Loucy (cell line): ENCODE results near the gene PGM2.
A peak's percentile ranks its signal among the peaks of the same experiment; 100 is the strongest.

ENCODE experiments used
- H2AFZ ChIP-seq: fragments of 200-600 bp; sonication (generic); 2 replicates; pipeline ENCODE4 v1.6.0; 2016; ENCODE audit warnings: antibody characterized with exemption, mild to moderate bottlenecking, low read length, moderate library complexity
- H3F3A ChIP-seq: fragments of 200-600 bp; 2 replicates; pipeline ENCODE4 v1.6.0; 2016; ENCODE audit warnings: antibody characterized with exemption, low read depth, mild to moderate bottlenecking
- H3K27me3 ChIP-seq: fragments of 200-600 bp; sonication (generic); 2 replicates; pipeline ENCODE4 v1.6.1; 2014; ENCODE audit warnings: low read length, mild to moderate bottlenecking; ENCODE audit not compliant: insufficient read depth, poor library complexity, severe bottlenecking
- H3K36me3 ChIP-seq: fragments of 200-600 bp; sonication (generic); 2 replicates; pipeline ENCODE4 v1.6.1; 2016; ENCODE audit warnings: low read length; ENCODE audit not compliant: insufficient read depth
- H3K4me1 ChIP-seq: fragments of 200-600 bp; sonication (generic); 2 replicates; pipeline ENCODE4 v1.5.1; 2014; ENCODE audit warnings: low read length, mild to moderate bottlenecking; ENCODE audit not compliant: insufficient read depth, poor library complexity, severe bottlenecking
- H3K4me2 ChIP-seq: fragments of 200-600 bp; sonication (generic); 2 replicates; pipeline ENCODE4 v1.6.0; 2014; ENCODE audit warnings: antibody characterized with exemption, low read length, low read depth, mild to moderate bottlenecking; ENCODE audit not compliant: poor library complexity, severe bottlenecking
- H3K4me3 ChIP-seq: fragments of 200-600 bp; sonication (generic); 2 replicates; pipeline ENCODE4 v1.5.1; 2014; ENCODE audit warnings: low read length, mild to moderate bottlenecking, mixed read lengths; ENCODE audit not compliant: poor library complexity, severe bottlenecking
- H3K79me2 ChIP-seq: fragments of 200-600 bp; sonication (generic); 2 replicates; pipeline ENCODE4 v1.6.1; 2014; ENCODE audit warnings: low read length; ENCODE audit not compliant: insufficient read depth
- H3K9ac ChIP-seq: fragments of 200-600 bp; sonication (generic); 2 replicates; pipeline ENCODE4 v1.6.0; 2014; ENCODE audit warnings: mild to moderate bottlenecking, low read depth, low read length, moderate library complexity; ENCODE audit not compliant: poor library complexity, severe bottlenecking
- H3K9me2 ChIP-seq: fragments of 200-600 bp; sonication (generic); replicated peaks from 2 replicates; pipeline ENCODE4 v1.6.1; 2016; ENCODE audit warnings: low read depth, low read length, mixed read lengths
- H3K9me3 ChIP-seq: fragments of 200-600 bp; sonication (generic); 2 replicates; pipeline ENCODE4 v1.6.1; 2014; ENCODE audit warnings: mild to moderate bottlenecking, antibody characterized with exemption, low read length, low read depth; ENCODE audit not compliant: insufficient read depth
- H4K20me1 ChIP-seq: fragments of 200-600 bp; sonication (generic); 2 replicates; pipeline ENCODE4 v1.6.0; 2014; ENCODE audit warnings: antibody characterized with exemption, low read length, mild to moderate bottlenecking; ENCODE audit not compliant: insufficient read depth, poor library complexity, severe bottlenecking
- CTCF ChIP-seq: fragments of 200-600 bp; sonication (generic); conservative IDR thresholded peaks from 2 replicates; pipeline ENCODE4 v1.5.1; 2014; ENCODE audit warnings: mild to moderate bottlenecking, antibody characterized with exemption, low read length
- EZH2phosphoT487 ChIP-seq: fragments of 200-600 bp; IDR thresholded peaks from 2 replicates; pipeline ENCODE4 v1.6.1; 2018; ENCODE audit warnings: antibody characterized with exemption, mild to moderate bottlenecking, moderate library complexity, borderline replicate concordance

PGM2 gene

GRCh38 chr4:37885496-37885895 lies 59.0 kb downstream of the PGM2 start:
- TF ChIP-seq CTCF (no peak), EZH2phosphoT487 (no peak)
- Histone ChIP-seq H3K9me3 (no peaks in the 10 kb centered on the region), H4K20me1 (no peaks in the 10 kb centered on the region), H3K27me3 (no peaks in the 10 kb centered on the region), H3K4me2 (no peak overlapping the region), H3K79me2 (no peaks in the 10 kb centered on the region), H3K4me1 (peaks cover 8% of the 10 kb centered on the region), H3K4me3 (no peak overlapping the region), H3K9me2 (no peaks in the 10 kb centered on the region), H3K9ac (no peak overlapping the region), H2AFZ (peak overlapping the region; percentile 64; the same call in 1 of the 2 replicates), H3F3A (no peaks in the 10 kb centered on the region), H3K36me3 (no peaks in the 10 kb centered on the region)

GRCh38 chr4:37889849-37890800 lies 63.6 kb downstream of the PGM2 start:
- Histone ChIP-seq H3F3A (no peaks in the 10 kb centered on the region), H3K4me1 (peaks cover 22% of the 10 kb centered on the region), H3K9ac (peak overlapping the region; percentile 74), H3K27me3 (no peaks in the 10 kb centered on the region), H2AFZ (peak overlapping the region; percentile 78), H3K4me2 (peak overlapping the region; percentile 90), H3K36me3 (no peaks in the 10 kb centered on the region), H3K79me2 (peaks cover 32% of the 10 kb centered on the region), H4K20me1 (peaks cover 3% of the 10 kb centered on the region), H3K4me3 (peak overlapping the region; percentile 91), H3K9me3 (no peaks in the 10 kb centered on the region), H3K9me2 (no peaks in the 10 kb centered on the region)
- no peak for TF ChIP-seq EZH2phosphoT487

GRCh38 chr4:37890801-37891259 lies 64.3 kb downstream of the PGM2 start, which contains the start of gene TBC1D1:
TSS of gene TBC1D1 (plus strand) at chr4:37891084. CDS start at chr4:37902096, 11,012 bp downstream.
- peak within 1 kb of the TSS; percentile 91 for H3K4me3 ChIP-seq
- peak within 1 kb of the TSS; percentile 74 for H3K9ac ChIP-seq
- no peaks in the 10 kb centered on the region for H3K27me3 ChIP-seq
- no peaks in the 10 kb centered on the region for H3K9me3 ChIP-seq
- peak within 1 kb of the TSS; percentile 90 for H3K4me2 ChIP-seq
- no peaks in the 10 kb centered on the region for H3K9me2 ChIP-seq
- H3K4me1 ChIP-seq, result peaks cover 18% of the 10 kb centered on the region
- H3K79me2 ChIP-seq, result peaks cover 37% of the 10 kb centered on the region
- no peaks in the 10 kb centered on the region for H3K36me3 ChIP-seq
- TF ChIP-seq CTCF (no peak), EZH2phosphoT487 (no peak)
- H4K20me1 ChIP-seq, result peaks cover 4% of the 10 kb centered on the region
- H2AFZ ChIP-seq, result peak within 1 kb of the TSS; percentile 78
- H3F3A ChIP-seq, result no peaks in the 10 kb centered on the region
